Thyroid gland (tissue), 4 donors: ENCODE data around the gene TACR2.

Experiments used
- CTCF ChIP-seq, 6 experiments: fragments of 200-600 bp in 3 of 6; fragments of 450-650 bp in 3 of 6; sonication (generic) in 3 of 6; IDR thresholded peaks; one replicate each; pipeline ENCODE4 v1.5.1; 2016 to 2019; ENCODE audit warnings: antibody characterized with exemption in 6 of 6, mild to moderate bottlenecking in 2 of 6, inconsistent platforms in 1 of 6, moderate library complexity in 1 of 6
- POLR2A ChIP-seq, 2 donors: fragments of 450-650 bp; IDR thresholded peaks; one replicate each; pipeline ENCODE4 v1.6.1; 2017; ENCODE audit warnings: antibody characterized with exemption in 2 of 2, mild to moderate bottlenecking in 2 of 2, moderate library complexity in 1 of 2

- TF ChIP-seq CTCF (IDR thresholded peaks at IDR 0.05) (no peak), POLR2A (IDR thresholded peaks at IDR 0.05) (no peak)
Observed at GRCh38 chr10:69387500-69387899, 29.2 kb downstream of the TACR2 start.
